ENCODE measurements around the gene PTGES2.

Gene PTGES2

DNA sequence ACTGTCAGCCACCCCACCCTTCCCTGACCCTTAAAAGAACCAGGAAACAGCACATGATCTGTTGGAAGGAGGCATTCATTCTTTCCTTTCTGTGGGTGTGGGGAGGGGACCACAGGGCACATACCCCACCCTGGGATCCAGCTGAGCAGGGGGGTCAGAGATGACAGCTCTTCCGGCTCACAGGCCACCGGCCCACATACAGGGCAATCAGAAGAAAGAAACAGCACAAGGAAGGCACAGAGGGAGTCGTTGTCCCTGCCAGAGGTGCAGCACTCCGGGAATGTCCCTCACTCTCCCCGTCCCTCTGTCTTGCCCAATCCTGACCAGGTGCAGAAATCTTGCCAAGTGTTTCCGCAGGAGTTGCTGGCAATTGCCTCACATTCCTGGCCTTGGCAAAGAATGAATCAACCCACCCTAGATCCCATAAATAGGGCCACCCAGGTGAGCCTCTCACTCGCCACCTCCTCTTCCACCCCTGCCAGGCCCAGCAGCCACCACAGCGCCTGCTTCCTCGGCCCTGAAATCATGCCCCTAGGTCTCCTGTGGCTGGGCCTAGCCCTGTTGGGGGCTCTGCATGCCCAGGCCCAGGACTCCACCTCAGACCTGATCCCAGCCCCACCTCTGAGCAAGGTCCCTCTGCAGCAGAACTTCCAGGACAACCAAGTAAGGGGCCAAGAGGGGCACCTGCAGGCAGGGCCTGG, 21.6 kb upstream of the PTGES2 start, which contains the start of gene LCN2:
Gene LCN2, plus strand, starts transcription at position 453 of the 701 bp plus-strand sequence. Its CDS starts 73 bp downstream, at position 526.
- DNase-seq (ENCODE audit: extremely low read depth, low read depth) = no peak
- TF ChIP-seq, protein P1, sequence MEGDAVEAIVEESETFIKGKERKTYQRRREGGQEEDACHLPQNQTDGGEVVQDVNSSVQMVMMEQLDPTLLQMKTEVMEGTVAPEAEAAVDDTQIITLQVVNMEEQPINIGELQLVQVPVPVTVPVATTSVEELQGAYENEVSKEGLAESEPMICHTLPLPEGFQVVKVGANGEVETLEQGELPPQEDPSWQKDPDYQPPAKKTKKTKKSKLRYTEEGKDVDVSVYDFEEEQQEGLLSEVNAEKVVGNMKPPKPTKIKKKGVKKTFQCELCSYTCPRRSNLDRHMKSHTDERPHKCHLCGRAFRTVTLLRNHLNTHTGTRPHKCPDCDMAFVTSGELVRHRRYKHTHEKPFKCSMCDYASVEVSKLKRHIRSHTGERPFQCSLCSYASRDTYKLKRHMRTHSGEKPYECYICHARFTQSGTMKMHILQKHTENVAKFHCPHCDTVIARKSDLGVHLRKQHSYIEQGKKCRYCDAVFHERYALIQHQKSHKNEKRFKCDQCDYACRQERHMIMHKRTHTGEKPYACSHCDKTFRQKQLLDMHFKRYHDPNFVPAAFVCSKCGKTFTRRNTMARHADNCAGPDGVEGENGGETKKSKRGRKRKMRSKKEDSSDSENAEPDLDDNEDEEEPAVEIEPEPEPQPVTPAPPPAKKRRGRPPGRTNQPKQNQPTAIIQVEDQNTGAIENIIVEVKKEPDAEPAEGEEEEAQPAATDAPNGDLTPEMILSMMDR (IDR thresholded peaks at IDR 0.05; ENCODE audit: low read depth, low read length) = no peak

DNA sequence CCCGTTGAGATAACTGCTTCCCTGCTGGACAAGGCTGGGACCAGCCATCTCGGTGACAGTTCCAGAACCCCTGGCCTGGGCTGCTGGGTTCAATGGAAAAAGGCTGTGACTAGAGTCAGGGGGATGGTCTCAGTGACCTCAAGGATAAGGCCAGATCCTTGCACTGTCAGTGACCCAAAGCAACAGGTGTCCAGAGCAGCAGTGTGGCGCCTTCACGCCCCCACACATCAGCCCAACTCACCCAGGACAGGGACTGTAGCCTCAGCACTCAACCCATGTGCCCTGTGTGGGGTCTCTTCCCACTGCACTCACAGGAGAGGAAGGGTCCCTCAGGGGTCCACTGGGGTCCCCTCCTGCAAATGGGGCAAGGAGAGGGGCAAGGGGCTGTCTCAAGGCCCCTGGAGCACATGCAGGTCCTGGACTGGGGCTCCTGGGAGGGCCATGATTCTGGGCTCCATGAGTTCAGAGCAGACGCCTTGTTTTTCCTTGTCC, 21.0 kb upstream of the PTGES2 start:
- DNase-seq (ENCODE audit: extremely low read depth, low read depth) = no peak
- TF ChIP-seq, protein P1 (IDR thresholded peaks at IDR 0.05; ENCODE audit: low read depth, low read length) = no peak

DNA sequence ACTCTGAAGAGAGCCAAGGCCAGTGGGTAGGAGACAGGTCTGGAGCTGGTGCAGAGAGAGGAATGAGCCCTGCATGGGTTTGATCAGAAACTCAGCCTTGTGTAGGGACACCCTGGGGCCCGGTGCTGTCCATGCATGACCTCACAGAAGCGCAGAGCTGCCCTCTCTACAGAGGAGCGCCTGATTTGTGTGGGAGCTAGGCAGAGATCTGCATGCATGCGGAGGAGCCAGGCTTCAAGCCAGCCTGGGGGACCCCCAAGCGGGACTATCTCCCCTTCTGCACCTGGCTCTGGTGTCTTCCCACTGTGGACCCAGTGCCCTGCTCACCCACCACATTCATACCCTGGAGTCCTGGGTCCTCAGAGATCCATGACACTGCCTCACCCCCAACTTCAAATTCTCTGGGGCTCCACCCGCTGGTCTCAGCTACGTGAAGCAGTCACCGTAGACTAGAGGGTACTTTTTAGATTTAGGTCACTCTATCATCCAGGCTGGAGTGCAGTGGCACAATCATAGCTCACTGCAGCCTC, 19.1 kb upstream of the PTGES2 start:
- DNase-seq (ENCODE audit: extremely low read depth, low read depth) = no peak
- TF ChIP-seq, protein P1 (IDR thresholded peaks at IDR 0.05; ENCODE audit: low read depth, low read length) = no peak

DNA sequence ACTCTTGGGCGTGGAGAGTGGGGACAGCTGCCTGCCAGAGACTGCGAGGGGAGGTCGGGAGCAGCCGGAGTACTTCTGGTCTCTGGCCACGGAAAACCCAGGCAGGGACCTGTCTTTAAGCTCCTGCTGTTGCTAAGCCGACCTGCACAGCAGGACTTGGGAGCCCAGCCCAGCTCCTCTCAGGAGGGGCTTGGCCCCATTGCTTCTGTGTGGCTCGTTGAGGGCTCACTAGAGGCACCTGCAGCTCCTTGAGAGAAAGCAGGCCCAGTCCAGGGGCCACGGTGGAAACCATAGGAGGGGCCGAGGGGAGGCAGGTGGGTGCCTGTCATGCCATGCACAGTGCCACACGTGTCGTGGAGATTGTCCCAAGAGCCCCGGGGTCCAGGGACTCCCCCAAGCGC, 18.4 kb upstream of the PTGES2 start:
- DNase-seq (ENCODE audit: extremely low read depth, low read depth) = no peak
- TF ChIP-seq, protein P1 (IDR thresholded peaks at IDR 0.05; ENCODE audit: low read depth, low read length) = no peak

DNA sequence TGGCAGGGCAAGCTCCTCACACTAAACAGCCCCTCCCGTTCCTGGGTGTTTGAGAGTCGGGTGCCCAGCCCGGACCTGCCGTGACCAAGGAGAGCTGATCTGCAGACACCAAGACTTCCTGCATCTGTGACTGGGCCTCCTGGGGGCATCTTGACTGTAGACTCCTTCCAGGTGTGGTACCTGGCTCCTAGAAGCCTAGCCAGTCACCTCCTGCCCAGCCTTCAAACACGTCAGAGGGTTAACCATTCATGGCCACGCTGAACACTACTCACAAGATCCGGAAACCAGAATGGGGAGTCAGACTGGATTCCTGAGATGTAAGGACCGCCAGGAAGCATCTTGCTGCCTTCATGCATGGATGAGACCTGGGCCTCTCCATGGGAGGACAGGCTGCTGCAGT, 18.0 kb upstream of the PTGES2 start:
- TF ChIP-seq, protein P1 (IDR thresholded peaks at IDR 0.05; ENCODE audit: low read depth, low read length) = no peak

DNA sequence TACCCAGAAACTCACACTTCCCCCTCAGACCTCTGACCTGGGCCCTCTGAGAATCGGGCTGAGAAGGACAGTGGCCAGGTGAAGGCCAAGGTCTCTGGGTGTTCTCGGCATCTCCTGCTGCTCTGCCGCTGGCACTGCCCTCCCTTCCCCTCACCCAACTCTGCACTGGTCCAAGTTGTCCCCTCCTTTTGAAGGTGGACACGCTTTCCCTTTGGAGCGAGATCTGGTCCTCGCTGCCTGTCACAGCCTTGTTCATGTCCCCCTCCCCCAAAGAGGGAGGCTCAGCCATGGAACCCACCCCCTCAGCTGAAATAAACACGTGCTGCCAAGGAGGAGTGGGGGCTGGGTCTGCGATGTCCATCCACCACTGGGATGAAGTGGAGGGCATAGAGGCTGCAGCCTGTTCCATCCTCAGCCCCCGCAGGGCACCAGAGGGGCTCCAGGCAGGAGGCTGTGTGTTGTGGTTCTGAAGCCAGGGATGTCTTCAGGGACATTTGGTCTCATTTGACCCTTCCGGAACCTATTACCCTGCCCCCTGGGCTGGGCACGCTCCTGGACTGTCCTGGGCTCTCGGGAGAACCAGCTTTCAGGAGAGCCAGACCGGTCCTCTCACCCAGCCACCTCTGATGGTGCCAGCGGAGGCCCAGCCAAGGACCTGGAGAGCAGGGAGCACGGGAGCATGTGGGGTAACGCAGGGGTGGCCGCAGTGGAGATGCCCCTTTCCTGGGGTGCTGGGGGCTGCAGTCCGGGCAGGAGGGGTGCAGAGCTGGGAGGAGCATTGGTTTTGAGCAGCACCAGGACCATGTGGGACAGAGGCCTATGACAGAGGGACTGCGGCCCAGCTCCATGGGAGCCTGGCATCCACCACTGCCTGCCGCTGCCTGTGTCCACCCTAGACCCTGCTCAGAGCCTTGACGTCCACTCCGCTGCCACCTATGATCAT, 17.0 kb upstream of the PTGES2 start:
- TF ChIP-seq, protein P1 (IDR thresholded peaks at IDR 0.05; ENCODE audit: low read depth, low read length) = no peak

More for the DNA sequence above, 18.0 kb upstream of the PTGES2 start:
- DNase-seq (ENCODE audit: extremely low read depth, low read depth) = no peak

More for the DNA sequence above, 17.0 kb upstream of the PTGES2 start:
- DNase-seq (ENCODE audit: extremely low read depth, low read depth) = no peak

Measured in AG09319 (cell line).